Mammary epithelial cell (primary cell): ENCODE measurements around the gene MOB3B.

Experiments
- CTCF ChIP-seq, 2 donors: IDR thresholded peaks in 1 of 2; conservative IDR thresholded peaks in 1 of 2; 2 replicates each; pipeline ENCODE4 v1.5.1; 2011 to 2012; ENCODE audit warnings: inconsistent platforms in 2 of 2, low read length in 2 of 2, mild to moderate bottlenecking in 2 of 2, control low read depth in 1 of 2, low read depth in 1 of 2; ENCODE audit not compliant: insufficient read depth in 1 of 2; ENCODE audit errors: extremely low read depth in 1 of 2
- EZH2 ChIP-seq: IDR thresholded peaks from 2 replicates; pipeline ENCODE4 v1.6.1; 2012; ENCODE audit warnings: low read length, inconsistent platforms, borderline replicate concordance

GRCh38 chr9:27572061-27572460, 42.4 kb upstream of the MOB3B start:
- TF ChIP-seq CTCF (conservative IDR thresholded peaks at IDR 0.05 in 1 of 2, IDR thresholded peaks at IDR 0.05 in 1 of 2; ENCODE audit: extremely low read depth in 1 of 2, insufficient read depth in 1 of 2, low read depth in 1 of 2, low read length in 2 of 2), result no peak
- TF ChIP-seq EZH2, result no peak
